Astrocyte (in vitro differentiated cells and primary cell): ENCODE data around the gene DHPS. TPM values are rescaled to one million over a fixed set of nuclear protein-coding genes. Genes with fewer than 3 reads are reported as not detected.
A peak's percentile ranks its signal among the peaks of the same experiment; 100 is the strongest.

Experiments
- DNase-seq: peaks from one replicate; pipeline ENCODE4 v3.0.0-alpha.2; 2010; ENCODE audit warnings: low read depth
- FAIRE-seq: peaks from 2 replicates; lab custom pipeline; 2011; peaks lifted over from hg19 to GRCh38; lab: Jason Lieb, UNC
- H2AFZ ChIP-seq: 2 replicates; pipeline ENCODE4 v1.6.0; 2012; ENCODE audit warnings: low read depth, low read length, inconsistent platforms
- H3K27ac ChIP-seq: 2 replicates; pipeline ENCODE4 v1.5.1; 2011; ENCODE audit warnings: low read depth, low read length, inconsistent platforms
- H3K27me3 ChIP-seq: 2 replicates; pipeline ENCODE4 v1.6.0; 2011; ENCODE audit warnings: low read length, inconsistent platforms; ENCODE audit not compliant: insufficient read depth
- H3K36me3 ChIP-seq: 2 replicates; pipeline ENCODE4 v1.5.1; 2011; ENCODE audit warnings: low read length, inconsistent platforms; ENCODE audit not compliant: insufficient read depth
- H3K4me1 ChIP-seq: 2 replicates; pipeline ENCODE4 v1.5.1; 2011; ENCODE audit warnings: low read length, inconsistent platforms; ENCODE audit not compliant: insufficient read depth
- H3K4me2 ChIP-seq: 2 replicates; pipeline ENCODE4 v1.6.0; 2012; ENCODE audit warnings: low read length, inconsistent platforms
- H3K4me3 ChIP-seq: 2 replicates; pipeline ENCODE4 v1.5.1; 2011; ENCODE audit warnings: low read depth, mild to moderate bottlenecking, low read length, inconsistent platforms; ENCODE audit not compliant: insufficient read depth
- H3K79me2 ChIP-seq: 2 replicates; pipeline ENCODE4 v1.6.0; 2012; ENCODE audit warnings: mild to moderate bottlenecking, low read length, inconsistent platforms; ENCODE audit not compliant: insufficient read depth
- H3K9ac ChIP-seq: 2 replicates; pipeline ENCODE4 v1.6.0; 2012; ENCODE audit warnings: mild to moderate bottlenecking, low read length, inconsistent platforms
- H3K9me3 ChIP-seq: 2 replicates; pipeline ENCODE4 v1.5.1; 2012; ENCODE audit warnings: low read depth, mild to moderate bottlenecking, low read length, inconsistent platforms; ENCODE audit not compliant: insufficient read depth
- H4K20me1 ChIP-seq: 2 replicates; pipeline ENCODE4 v1.6.0; 2012; ENCODE audit warnings: low read length, inconsistent platforms; ENCODE audit not compliant: insufficient read depth
- H3K27ac Mint-ChIP-seq: one replicate; pipeline ENCODE4 v1.8.0; 2021; ENCODE audit warnings: mild to moderate bottlenecking, mixed read lengths; ENCODE audit not compliant: unreplicated experiment
- H3K27me3 Mint-ChIP-seq: one replicate; pipeline ENCODE4 v1.8.0; 2021; ENCODE audit warnings: low read depth, mixed read lengths; ENCODE audit not compliant: unreplicated experiment
- H3K36me3 Mint-ChIP-seq: one replicate; pipeline ENCODE4 v1.8.0; 2021; ENCODE audit warnings: low read depth, mixed read lengths; ENCODE audit not compliant: unreplicated experiment
- H3K4me1 Mint-ChIP-seq: one replicate; pipeline ENCODE4 v1.8.0; 2021; ENCODE audit warnings: low read depth, mixed read lengths; ENCODE audit not compliant: unreplicated experiment
- H3K4me3 Mint-ChIP-seq: one replicate; pipeline ENCODE4 v1.8.0; 2021; ENCODE audit warnings: mild to moderate bottlenecking, moderate library complexity, mixed read lengths; ENCODE audit not compliant: unreplicated experiment
- H3K9me3 Mint-ChIP-seq: one replicate; pipeline ENCODE4 v1.8.0; 2021; ENCODE audit warnings: mild to moderate bottlenecking, mixed read lengths; ENCODE audit not compliant: unreplicated experiment
- CTCF ChIP-seq: IDR thresholded peaks from 2 replicates; pipeline ENCODE4 v1.5.1; 2011; ENCODE audit warnings: low read depth, mild to moderate bottlenecking, inconsistent platforms, low read length, moderate library complexity; ENCODE audit not compliant: insufficient read depth
- EZH2 ChIP-seq: IDR thresholded peaks from 2 replicates; pipeline ENCODE4 v1.6.1; 2012; ENCODE audit warnings: mild to moderate bottlenecking, low read length, inconsistent platforms; ENCODE audit not compliant: insufficient read depth
- total RNA-seq: library from RNA; stranded (reverse); gene quantifications from 2 replicates; pipeline ENCODE4 v1.2.1, GENCODE V29; 2021

Gene DHPS
- total RNA-seq, 1 donor from 2014 or later: 43.4 TPM

GRCh38 chr19:12667731-12668302 lies 13.9 kb downstream of the DHPS start:
- no peak overlapping the region for H2AFZ ChIP-seq
- Mint-ChIP-seq H3K9me3 (no peaks in the 10 kb centered on the region), H3K36me3 (peaks cover 9% of the 10 kb centered on the region), H3K27ac (no peak overlapping the region), H3K4me3 (peak overlapping the region; percentile 98), H3K27me3 (no peaks in the 10 kb centered on the region), H3K4me1 (peaks cover 25% of the 10 kb centered on the region)
- no peak overlapping the region for H3K27ac ChIP-seq
- H3K79me2 ChIP-seq: peaks cover 55% of the 10 kb centered on the region
- TF ChIP-seq CTCF: no peak
- TF ChIP-seq EZH2: no peak
- FAIRE-seq (no peak), DNase-seq (no peak)
- no peaks in the 10 kb centered on the region for H3K9me3 ChIP-seq
- peaks cover 19% of the 10 kb centered on the region for H4K20me1 ChIP-seq
- H3K36me3 ChIP-seq: peaks cover 3% of the 10 kb centered on the region
- H3K4me1 ChIP-seq: peaks cover 21% of the 10 kb centered on the region
- H3K9ac ChIP-seq: peak overlapping the region; percentile 88
- no peak overlapping the region for H3K4me3 ChIP-seq
- H3K4me2 ChIP-seq: peak overlapping the region; percentile 95
- no peaks in the 10 kb centered on the region for H3K27me3 ChIP-seq

GRCh38 chr19:12666265-12667048 lies 15.2 kb downstream of the DHPS start, which contains the start of the genes MAN2B1 and WDR83:
Gene MAN2B1 (minus strand): TSS chr19:12666742. CDS start chr19:12666701, 41 bp downstream.
Gene WDR83 (plus strand): TSS chr19:12666807. CDS start chr19:12669791, 2,984 bp downstream.
- H3K27me3 ChIP-seq: no peaks in the 10 kb centered on the region
- peak within 1 kb of the TSS; percentile 78 for H2AFZ ChIP-seq
- peaks cover 21% of the 10 kb centered on the region for H3K4me1 ChIP-seq
- H4K20me1 ChIP-seq: peaks cover 14% of the 10 kb centered on the region
- Mint-ChIP-seq H3K4me3 (peak within 1 kb of the TSS; percentile 98), H3K9me3 (no peaks in the 10 kb centered on the region), H3K27me3 (no peaks in the 10 kb centered on the region), H3K27ac (peak within 1 kb of the TSS; percentile 84), H3K4me1 (peaks cover 23% of the 10 kb centered on the region), H3K36me3 (peaks cover 3% of the 10 kb centered on the region)
- H3K9me3 ChIP-seq: no peaks in the 10 kb centered on the region
- DNase-seq (peak; percentile 26), FAIRE-seq (no peak)
- peaks cover 55% of the 10 kb centered on the region for H3K79me2 ChIP-seq
- TF ChIP-seq CTCF (no peak), EZH2 (no peak)
- peak within 1 kb of the TSS; percentile 91 for H3K9ac ChIP-seq
- H3K4me3 ChIP-seq: peak within 1 kb of the TSS; percentile 95
- peaks cover 2% of the 10 kb centered on the region for H3K36me3 ChIP-seq
- H3K4me2 ChIP-seq: peak within 1 kb of the TSS; percentile 95
- H3K27ac ChIP-seq: peak within 1 kb of the TSS; percentile 34
